ENCODE measurements around the gene HNRNPUL1.

Gene HNRNPUL1

GRCh38 chr19:41309180-41310032 lies 45.2 kb downstream of the HNRNPUL1 start:
- no peak for DNase-seq (ENCODE audit: low read depth)
- H3K4me3 ChIP-seq (ENCODE audit: low read depth, low read length): peak overlapping the region; percentile 87
- TF ChIP-seq CTCF (conservative IDR thresholded peaks at IDR 0.05; ENCODE audit: low read depth, low read length): no peak

GRCh38 chr19:41310033-41310831 lies 46.1 kb downstream of the HNRNPUL1 start, which contains the start of gene CCDC97:
CCDC97 (plus strand) TSS chr19:41310172; CDS start chr19:41310311, 139 bp downstream.
- TF ChIP-seq CTCF (conservative IDR thresholded peaks at IDR 0.05; ENCODE audit: low read depth, low read length): no peak
- DNase-seq (ENCODE audit: low read depth): peak; percentile 90
- H3K4me3 ChIP-seq (ENCODE audit: low read depth, low read length): peak within 1 kb of the TSS; percentile 87

- H3K4me3 ChIP-seq (ENCODE audit: low read depth, low read length): peak overlapping the region; percentile 87
- DNase-seq (ENCODE audit: low read depth): no peak
- no peak for TF ChIP-seq CTCF (conservative IDR thresholded peaks at IDR 0.05; ENCODE audit: low read depth, low read length)
These were observed 46.9 kb downstream of the HNRNPUL1 start for GRCh38 chr19:41311072-41311471.

- no peak for TF ChIP-seq CTCF (conservative IDR thresholded peaks at IDR 0.05; ENCODE audit: low read depth, low read length)
- DNase-seq (ENCODE audit: low read depth): peak; percentile 42
- H3K4me3 ChIP-seq (ENCODE audit: low read depth, low read length): no peak overlapping the region
These were observed 47.4 kb downstream of the HNRNPUL1 start for GRCh38 chr19:41311613-41312012.

GRCh38 chr19:41316306-41316920 lies 52.2 kb downstream of the HNRNPUL1 start:
- TF ChIP-seq CTCF (conservative IDR thresholded peaks at IDR 0.05; ENCODE audit: low read depth, low read length): no peak
- H3K4me3 ChIP-seq (ENCODE audit: low read depth, low read length): no peak overlapping the region
- DNase-seq (ENCODE audit: low read depth): no peak

- DNase-seq (ENCODE audit: low read depth): no peak
- H3K4me3 ChIP-seq (ENCODE audit: low read depth, low read length): no peak overlapping the region
- TF ChIP-seq CTCF (conservative IDR thresholded peaks at IDR 0.05; ENCODE audit: low read depth, low read length): no peak
These were observed 54.7 kb downstream of the HNRNPUL1 start for GRCh38 chr19:41318696-41319499.
